Keratinocyte (primary cell): Measurements from ENCODE around the gene TGM4.

Experiments used
- CTCF ChIP-seq, 3 experiments: IDR thresholded peaks in 1 of 3; conservative IDR thresholded peaks in 1 of 3; optimal IDR thresholded peaks in 1 of 3; 2 replicates in 2 of 3; 3 replicates in 1 of 3; pipeline versions ENCODE3 to v1.5.1; 2011; ENCODE audit warnings: low read length in 3 of 3, mild to moderate bottlenecking in 3 of 3, moderate library complexity in 2 of 3, control low read depth in 1 of 3, inconsistent platforms in 1 of 3; ENCODE audit not compliant: insufficient read depth in 2 of 3; ENCODE audit errors: extremely low read depth in 1 of 3
- EZH2 ChIP-seq: IDR thresholded peaks from one replicate; pipeline ENCODE4 v1.6.1; 2012; ENCODE audit warnings: inconsistent platforms, mild to moderate bottlenecking, low read length, moderate library complexity

- no peak for TF ChIP-seq CTCF (optimal IDR thresholded peaks at IDR 0.05 in 1 of 3, IDR thresholded peaks at IDR 0.05 in 1 of 3, conservative IDR thresholded peaks at IDR 0.05 in 1 of 3; ENCODE audit: extremely low read depth in 1 of 3, insufficient read depth in 2 of 3, low read length in 3 of 3)
- no peak for TF ChIP-seq EZH2
Measured at GRCh38 chr3:44958386-44958785, 84.0 kb downstream of the TGM4 start.
